Dedifferentiated amniotic fluid mesenchymal stem cell (primary cell): ENCODE results near the gene ECM1.

ENCODE experiments used
- DNase-seq: peaks from one replicate; pipeline ENCODE4 v3.0.0-alpha.2; 2016; ENCODE audit errors: extremely low spot score

Gene ECM1

DNA sequence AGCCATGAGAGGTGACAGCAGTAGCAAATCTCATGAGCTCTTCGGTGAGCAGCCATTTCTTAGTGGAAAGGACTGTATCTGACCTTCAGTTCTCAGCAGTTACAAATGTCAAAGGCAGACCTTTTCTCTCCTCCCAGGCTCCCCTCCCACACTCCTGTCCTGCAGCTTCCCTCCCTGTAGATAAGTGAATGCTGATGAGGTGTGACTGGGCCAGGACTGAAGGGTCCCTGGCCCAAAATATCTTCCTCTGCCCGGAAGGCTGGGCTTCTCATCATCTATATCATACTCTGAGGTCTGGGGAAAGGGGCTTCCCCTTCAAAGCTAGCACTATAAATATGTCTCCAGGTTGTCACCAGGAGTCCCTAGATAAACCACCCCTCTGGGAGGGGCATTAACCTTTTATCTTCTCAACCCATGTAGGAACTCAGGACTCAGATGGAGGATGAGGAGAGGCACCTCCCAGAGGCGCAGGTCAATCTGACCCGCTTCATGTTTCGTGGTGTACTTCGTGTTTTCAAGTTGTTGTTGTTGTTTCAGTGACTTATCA, 37.6 kb downstream of the ECM1 start:
- DNase-seq, result no peak

DNA sequence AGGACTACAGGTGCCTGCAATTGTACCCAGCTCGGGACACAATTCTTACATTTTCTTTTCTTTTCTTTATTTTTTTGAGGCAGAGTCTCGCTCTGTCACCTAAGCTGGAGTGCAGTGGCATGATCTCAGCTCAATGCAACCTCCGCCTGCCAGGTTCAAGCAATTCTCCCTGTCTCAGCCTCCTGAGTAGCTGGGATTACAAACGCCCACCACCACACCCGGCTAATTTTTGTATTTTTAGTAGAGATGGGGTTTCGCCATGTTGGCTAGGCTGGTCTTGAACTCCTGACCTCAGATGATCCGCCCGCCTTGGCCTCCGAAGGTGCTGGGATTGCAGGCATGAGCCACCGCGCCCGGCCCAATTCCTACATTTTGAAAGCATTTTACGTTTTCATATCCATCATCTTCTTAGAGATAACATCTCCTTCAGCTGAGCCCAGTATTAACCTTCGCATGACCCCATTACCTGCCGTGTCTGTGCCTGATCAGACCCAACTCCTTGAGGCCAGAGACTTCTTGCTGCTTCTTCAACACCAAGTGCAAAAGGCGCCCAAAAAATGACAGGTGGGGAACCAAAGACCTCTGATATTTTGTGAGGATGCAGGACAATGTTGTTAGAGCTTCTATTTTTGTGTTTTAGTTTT, 38.5 kb downstream of the ECM1 start:
- DNase-seq, result no peak

DNA sequence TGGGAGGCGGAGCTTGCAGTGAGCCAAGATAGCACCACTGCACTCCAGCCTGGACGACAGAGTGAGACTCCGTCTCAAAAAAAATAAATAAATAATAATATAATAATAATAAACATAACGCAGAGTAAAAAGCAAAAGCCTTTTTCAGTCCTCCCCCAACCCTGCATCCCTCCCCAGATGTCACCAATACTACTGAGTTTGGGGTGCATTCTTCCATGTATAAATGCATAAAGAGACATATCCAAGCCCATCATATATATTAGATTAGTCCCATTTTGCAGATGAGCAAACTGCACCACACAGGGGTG, 40.4 kb downstream of the ECM1 start:
- DNase-seq, result no peak

DNA sequence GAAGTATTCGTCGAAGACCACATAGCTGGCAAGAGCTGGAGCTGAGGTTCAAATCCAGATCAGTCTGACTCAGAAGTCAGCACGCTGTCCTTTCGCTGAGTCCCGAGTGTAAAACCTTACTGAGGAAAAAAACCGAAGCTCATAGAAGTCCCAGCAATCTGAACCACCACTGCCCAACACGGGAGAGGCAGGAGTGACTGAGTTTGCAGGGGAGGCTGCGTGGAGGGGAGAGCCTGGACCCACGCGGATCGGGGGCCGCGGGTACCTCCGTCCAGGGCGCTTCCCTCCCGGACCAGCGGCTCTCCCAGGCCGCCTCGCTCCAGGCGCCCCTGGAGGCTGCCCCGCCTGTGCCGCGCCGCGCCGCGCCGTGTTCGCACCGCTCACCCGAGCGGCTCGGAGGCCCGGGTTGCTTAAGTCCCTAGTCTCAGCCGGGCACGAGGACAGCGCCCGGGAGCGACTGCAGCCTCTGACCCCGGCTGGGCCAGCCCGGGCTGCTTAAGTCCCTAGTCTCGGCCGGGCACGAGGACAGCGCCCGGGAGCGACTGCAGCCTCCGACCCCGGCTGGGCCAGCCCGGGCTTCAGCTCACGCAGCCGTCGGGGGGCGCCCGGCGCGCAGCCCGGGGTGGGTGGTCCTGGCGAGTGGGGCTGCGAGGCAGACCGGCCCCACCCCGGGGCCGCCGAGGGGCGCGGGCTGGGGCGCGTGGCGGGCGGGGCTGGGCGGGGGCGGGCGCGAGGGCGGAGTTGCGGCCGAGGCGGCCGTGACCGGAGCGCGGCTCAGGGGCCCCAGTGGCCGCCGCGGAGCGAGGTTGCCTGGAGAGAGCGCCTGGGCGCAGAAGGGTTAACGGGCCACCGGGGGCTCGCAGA, 41.0 kb downstream of the ECM1 start, which contains the start of gene ADAMTSL4:
TSS of gene ADAMTSL4 (plus strand) at position 777 of the 864 bp plus-strand sequence. CDS start 2,881 bp downstream, outside the sequence.
- peak; percentile 47 for DNase-seq

DNA sequence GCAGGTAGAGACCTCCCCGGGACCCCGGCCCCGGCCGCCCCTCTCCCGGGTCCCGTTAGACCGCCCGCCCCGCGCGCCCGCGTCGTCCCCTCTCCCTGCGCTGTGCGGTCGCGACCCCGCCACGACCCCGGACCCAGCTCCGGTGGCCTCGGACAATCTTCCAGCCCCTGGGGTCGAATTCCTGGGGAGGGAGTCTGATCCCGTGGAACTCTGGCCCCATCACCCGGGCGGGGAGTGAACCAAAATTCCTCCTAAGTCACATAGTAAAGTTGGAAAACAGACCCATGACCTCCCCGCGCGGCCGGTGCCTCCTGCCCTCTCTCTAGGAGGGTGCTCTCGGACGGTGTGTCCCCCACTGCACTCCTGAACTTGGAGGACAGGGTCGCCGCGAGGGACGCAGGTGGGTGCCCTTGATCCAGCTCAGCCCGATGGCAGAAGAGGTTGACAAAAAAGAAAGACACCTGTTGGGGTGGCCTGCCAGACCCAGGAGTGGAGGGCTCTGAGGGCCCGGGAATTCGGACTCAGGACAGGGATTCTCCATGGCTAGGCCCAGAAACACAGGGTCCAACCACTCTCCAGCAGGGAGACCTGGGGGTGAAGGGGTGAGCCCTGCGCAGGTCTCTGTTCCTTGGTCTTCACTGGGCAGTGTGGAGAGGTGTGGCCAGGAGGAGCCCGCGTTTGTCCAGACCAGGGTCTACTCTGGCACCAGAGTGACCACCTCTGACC, 41.8 kb downstream of the ECM1 start:
- DNase-seq, result no peak

DNA sequence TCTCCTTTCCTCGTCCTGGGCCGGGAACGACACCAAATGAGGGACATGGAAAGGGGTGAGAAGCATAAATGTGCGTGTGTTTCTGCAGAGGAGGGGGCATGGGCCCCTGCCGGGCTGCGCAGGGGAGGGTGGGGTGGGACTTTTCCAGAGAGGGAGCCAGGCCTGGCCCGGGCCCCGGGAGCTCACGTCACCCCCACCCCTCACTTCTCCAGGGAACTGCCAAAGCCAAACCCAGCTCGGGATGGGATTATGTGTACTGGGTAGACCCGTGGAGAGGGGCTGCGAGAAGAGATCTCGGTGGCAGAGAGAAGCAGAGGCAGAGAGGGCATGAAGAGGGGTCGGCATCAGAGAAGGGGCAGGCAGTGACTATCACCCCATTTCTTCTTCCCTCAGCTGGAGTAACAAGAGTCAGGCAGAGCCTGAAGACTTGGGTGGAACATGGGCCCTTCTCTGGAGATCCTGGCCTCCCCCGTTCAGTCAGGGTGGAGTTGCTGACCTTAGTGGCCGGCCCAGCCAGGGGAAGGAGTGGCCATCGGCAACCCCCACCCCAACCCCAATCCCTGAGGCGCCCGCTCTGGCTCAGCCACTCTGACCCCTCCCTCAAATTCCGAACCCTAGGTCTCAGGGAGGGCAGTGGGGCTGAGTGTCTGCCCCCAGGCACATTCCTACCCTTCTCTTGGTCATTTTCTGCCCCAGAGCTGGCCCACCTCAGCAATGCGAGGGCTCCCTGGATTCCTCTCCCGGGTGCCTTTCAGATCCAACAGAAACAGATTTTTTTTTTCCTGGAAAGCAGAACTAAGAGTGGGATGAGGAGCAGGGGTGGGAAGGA, 42.5 kb downstream of the ECM1 start:
- no peak for DNase-seq

DNA sequence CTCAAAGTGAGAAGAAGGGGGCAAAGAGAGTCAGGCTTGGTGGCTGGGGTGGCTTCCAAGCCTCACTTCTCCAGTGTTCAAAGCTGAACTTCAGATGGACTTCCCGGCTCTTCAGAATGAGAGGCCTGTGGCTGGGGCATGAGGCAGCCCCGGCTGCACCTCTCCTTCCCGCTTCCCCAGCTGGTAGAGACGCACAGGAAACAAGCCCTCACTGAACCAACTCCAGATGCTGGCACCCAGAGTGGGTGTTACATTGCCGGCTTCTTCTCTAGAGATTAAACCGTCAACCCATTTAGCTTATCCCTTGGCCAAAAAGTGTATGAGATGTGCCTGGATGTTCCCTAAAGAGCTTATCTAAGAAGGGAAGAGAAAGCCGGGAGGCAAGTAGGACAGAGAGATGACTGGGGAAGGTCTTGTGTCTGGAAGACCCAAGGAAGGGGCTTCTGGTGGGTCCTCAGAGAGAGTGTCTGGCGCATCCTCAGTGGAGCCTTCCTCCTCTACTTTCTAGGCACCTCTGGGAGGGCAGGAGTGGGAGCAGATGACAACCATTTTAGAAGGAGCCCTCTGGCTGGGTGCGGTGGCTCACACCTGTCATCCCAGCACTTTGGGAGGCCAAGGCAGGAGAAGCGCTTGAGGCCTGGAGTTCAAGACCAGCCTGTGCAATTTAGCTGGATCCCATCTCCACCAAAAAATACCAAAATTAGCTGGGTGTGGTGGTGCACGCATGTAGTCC, 43.3 kb downstream of the ECM1 start:
- DNase-seq, result no peak

DNA sequence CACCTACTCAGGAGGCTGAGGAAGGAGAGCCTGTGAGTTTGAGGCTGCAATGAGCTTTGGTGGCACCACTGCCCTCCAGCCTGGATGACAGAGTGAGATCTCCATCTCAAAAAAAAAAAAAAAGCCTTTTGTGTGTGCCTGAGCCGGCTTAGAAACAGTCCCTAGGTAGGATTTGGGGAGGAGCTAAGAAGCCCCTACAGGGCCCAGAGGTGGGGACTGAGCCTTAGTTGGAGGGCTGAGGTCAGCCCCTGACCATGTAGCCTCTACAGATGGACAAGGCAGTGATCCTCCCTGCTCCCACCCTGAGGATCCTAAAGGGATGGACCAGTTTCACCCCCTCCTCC, 43.8 kb downstream of the ECM1 start:
- no peak for DNase-seq

DNA sequence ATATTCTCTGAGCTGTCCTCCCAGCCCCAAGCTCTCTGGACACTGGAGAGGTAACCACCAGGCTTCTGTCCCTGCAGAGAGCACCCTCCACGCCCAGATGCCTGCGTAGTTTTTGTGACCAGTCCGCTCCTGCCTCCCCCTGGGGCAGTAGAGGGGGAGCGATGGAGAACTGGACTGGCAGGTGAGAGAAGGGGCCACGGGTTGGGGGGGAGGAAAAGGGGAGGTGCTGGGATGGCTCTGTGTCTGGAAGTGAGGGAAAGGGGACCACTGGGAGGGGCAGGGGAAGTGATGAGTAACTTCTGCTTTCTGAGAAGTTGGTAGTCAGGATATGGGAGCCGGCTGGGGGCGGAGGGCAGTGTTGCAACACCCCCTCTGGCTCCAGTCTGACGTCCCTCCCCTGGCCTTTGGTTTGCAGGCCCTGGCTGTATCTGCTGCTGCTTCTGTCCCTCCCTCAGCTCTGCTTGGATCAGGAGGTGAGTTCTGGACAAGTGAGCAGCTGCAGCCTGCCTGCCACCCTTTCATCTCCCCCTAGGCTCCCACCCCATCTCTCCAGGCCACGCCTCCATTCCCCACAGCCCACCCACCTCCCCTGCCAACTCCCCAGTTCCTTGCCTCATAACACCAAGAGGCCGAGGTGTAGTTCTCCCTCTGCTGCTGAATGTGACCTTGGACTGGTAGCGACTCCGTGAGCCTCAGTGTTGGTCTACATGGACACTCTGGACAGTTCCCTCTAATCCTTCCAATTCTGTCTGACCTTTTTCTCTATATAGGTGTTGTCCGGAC, 44.4 kb downstream of the ECM1 start:
- DNase-seq, result peak; percentile 68

DNA sequence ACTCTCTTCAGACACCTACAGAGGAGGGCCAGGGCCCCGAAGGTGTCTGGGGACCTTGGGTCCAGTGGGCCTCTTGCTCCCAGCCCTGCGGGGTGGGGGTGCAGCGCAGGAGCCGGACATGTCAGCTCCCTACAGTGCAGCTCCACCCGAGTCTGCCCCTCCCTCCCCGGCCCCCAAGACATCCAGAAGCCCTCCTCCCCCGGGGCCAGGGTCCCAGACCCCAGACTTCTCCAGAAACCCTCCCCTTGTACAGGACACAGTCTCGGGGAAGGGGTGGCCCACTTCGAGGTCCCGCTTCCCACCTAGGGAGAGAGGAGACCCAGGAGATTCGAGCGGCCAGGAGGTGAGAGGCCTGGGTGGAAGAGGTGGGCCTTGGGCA, 45.0 kb downstream of the ECM1 start:
- DNase-seq, result no peak

DNA sequence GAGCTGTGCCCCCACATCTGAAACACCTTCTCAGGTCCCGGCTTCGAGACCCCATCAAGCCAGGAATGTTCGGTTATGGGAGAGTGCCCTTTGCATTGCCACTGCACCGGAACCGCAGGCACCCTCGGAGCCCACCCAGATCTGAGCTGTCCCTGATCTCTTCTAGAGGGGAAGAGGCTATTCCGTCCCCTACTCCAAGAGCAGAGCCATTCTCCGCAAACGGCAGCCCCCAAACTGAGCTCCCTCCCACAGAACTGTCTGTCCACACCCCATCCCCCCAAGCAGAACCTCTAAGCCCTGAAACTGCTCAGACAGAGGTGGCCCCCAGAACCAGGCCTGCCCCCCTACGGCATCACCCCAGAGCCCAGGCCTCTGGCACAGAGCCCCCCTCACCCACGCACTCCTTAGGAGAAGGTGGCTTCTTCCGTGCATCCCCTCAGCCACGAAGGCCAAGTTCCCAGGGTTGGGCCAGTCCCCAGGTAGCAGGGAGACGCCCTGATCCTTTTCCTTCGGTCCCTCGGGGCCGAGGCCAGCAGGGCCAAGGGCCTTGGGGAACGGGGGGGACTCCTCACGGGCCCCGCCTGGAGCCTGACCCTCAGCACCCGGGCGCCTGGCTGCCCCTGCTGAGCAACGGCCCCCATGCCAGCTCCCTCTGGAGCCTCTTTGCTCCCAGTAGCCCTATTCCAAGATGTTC, 45.6 kb downstream of the ECM1 start:
- DNase-seq, result no peak

DNA sequence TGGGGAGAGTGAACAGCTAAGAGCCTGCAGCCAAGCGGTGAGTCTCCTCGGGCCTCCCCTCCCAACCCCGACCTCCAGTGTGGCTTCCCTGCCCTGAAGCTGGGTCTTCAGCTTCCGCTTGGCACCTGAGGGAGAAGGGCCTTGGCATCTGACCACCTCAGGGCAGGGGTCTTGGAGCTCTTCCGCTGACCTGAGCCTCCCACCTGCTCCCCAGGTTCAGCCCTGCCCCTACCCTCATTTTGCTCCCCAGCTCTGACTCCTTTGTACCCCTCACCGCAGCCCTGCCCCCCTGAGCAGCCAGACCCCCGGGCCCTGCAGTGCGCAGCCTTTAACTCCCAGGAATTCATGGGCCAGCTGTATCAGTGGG, 46.2 kb downstream of the ECM1 start:
- no peak for DNase-seq

DNA sequence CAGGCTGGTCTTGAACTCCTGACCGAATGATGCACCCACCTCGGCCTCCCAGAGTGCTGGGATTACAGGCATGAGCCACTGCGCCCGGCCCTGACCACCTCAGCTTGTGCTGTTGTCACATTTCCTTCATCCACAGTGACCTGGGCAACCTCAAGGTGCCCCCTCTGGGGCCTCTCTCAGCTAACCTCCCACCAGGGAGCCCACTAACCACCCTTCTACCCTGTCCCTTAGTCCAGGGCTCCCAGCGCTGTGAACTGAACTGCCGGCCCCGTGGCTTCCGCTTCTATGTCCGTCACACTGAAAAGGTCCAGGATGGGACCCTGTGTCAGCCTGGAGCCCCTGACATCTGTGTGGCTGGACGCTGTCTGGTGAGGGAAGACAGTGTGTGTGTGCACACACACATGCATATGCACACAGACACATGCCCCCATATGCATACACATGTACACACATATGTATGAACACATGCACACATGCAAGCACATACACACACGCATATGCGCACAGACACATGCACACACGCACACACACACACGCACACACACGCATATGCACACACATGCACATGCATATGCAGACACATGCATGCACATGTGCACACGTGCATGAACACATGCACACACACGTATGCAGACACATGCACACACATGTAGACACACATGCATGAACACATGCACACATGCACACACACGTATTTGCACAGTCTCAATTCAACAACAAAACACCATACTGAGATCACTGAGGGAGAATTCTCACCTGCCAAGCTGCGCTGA, 47.5 kb downstream of the ECM1 start:
- DNase-seq, result no peak

DNA sequence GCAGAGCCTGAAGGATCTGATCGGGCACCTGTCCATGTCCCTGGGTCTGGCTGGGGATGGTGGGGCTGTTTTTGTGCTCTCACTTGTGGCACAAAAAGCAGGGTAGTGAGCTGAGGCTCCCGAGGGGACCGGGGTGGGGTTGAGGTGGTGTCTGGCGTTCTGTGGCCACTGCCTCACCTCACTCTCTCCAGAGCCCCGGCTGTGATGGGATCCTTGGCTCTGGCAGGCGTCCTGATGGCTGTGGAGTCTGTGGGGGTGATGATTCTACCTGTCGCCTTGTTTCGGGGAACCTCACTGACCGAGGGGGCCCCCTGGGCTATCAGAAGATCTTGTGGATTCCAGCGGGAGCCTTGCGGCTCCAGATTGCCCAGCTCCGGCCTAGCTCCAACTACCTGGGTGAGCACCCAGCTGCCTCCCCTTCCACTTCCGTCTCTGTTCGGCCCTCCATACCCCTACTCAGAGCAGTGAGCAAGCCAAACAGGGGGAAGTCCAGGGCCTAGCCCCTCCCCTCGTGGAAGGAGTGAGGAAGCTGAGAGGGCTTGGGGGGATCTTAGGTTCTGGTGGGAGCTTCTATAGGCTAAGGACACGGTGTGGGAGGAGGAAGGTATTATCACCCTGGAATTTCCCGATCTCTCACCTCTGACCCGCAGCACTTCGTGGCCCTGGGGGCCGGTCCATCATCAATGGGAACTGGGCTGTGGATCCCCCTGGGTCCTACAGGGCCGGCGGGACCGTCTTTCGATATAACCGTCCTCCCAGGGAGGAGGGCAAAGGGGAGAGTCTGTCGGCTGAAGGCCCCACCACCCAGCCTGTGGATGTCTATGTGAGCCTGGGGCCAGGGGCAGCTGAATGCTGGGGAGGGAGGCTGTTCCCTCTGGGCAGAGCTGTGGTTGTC, 48.3 kb downstream of the ECM1 start:
- no peak for DNase-seq

DNA sequence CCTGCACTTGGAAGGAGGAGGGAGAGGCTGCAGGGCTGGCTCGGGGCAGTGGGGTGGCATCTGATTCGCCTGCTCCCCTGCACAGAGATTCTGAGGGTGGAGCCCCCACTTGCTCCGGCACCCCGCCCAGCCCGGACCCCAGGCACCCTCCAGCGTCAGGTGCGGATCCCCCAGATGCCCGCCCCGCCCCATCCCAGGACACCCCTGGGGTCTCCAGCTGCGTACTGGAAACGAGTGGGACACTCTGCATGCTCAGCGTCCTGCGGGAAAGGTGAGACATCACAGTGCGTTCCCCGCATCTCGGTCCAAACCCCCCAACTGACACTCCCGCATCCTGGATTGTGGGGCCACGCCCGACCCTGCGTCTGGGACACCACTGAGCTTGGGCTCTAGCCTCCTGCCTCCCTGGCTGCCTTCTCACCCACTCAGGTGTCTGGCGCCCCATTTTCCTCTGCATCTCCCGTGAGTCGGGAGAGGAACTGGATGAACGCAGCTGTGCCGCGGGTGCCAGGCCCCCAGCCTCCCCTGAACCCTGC, 49.2 kb downstream of the ECM1 start:
- DNase-seq, result no peak

DNA sequence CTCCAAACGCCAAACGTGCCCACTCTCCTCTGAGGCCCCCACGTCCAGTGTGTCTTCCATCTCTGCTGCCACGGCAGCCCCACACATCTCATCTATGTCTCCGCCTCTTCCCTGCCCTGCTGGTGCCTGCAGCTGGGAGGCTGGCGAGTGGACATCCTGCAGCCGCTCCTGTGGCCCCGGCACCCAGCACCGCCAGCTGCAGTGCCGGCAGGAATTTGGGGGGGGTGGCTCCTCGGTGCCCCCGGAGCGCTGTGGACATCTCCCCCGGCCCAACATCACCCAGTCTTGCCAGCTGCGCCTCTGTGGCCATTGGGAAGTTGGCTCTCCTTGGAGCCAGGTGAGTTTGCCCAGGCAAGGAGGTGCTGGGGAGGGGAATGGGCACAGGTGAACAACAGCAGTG, 49.9 kb downstream of the ECM1 start:
- DNase-seq, result no peak

DNA sequence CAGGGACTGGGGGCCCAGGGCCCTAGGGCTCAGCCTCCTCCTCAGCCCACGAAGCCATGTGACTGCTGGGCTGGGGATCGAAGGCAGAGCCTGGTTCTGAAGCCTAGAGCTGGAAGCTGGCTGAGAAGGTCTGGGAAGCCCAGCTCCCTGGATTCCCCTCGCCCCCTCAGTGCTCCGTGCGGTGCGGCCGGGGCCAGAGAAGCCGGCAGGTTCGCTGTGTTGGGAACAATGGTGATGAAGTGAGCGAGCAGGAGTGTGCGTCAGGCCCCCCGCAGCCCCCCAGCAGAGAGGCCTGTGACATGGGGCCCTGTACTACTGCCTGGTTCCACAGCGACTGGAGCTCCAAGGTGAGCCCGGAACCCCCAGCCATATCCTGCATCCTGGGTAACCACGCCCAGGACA, 50.4 kb downstream of the ECM1 start:
- no peak for DNase-seq
